M059J (cell line): ENCODE measurements around the gene PLA2G2A. TPM values are rescaled to one million over a fixed set of nuclear protein-coding genes. Genes with fewer than 3 reads are reported as not detected.
A peak's percentile ranks its signal among the peaks of the same experiment; 100 is the strongest.
"Not testable (repeated sequence)": the region's sequence is repeated elsewhere in the genome, so short reads cannot be mapped to it uniquely, and the experiment has no call there.

ENCODE experiments used
- DNase-seq: peaks from one replicate; pipeline ENCODE4 v3.0.0-alpha.2; 2012; ENCODE audit warnings: low read depth
- total RNA-seq: library from RNA; depleted of rRNA; stranded (reverse); fragments of >200 nt; shearing (Covaris generic); gene quantifications from 2 replicates; pipeline ENCODE4 v1.2.3, GENCODE V29; 2014; rRNA removed

Gene PLA2G2A, protein sequence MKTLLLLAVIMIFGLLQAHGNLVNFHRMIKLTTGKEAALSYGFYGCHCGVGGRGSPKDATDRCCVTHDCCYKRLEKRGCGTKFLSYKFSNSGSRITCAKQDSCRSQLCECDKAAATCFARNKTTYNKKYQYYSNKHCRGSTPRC
- total RNA-seq, result not detected in 2 replicates

DNA sequence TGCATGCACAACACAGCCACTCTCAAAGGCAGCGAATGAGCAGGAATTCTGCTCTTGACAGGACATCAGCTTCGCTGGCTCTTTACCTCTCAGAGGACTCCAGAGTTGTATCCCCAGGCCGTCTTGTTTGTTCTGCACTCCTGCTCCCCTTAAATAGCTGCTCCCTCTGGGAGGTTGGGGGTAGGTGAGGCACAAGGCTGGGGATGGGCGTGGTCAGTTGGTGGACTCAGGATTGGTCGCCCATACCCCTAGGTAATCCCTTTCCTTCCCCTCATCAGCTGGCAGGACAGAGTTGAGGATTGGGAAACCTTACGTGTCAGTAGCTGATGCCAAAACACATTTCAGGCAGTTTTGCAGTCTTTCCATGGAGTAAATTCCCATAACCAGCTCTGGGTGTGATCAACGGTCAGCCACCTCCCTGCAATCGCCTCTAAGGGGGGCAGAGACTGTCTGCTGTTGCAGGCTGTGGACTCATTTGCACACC lies at the start of gene PLA2G2A:
Gene PLA2G2A (minus strand): TSS at position 125 of the 484 bp plus-strand sequence. CDS start 845 bp downstream, outside the sequence.
- DNase-seq, result no peak

DNA sequence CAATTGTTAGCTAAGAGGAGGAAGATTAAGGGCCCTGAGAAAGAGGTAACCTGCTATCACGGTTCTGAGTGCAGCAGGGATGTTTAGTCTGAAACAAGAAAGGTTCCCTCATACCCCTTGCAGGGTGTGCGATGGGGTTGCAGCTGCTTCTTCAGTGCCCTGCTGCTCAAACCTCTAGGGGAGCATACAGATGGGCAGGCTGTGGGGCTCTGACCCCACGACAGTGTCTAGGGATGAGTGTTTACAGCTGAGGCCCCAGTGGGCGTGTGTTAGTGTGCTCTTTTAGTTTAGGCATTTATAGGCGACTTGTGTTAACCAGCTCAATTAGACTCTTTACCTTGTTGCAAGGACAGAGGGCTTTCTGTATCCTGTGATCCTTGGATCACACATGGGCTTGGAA lies 49.3 kb upstream of the PLA2G2A start:
- no peak for DNase-seq

DNA sequence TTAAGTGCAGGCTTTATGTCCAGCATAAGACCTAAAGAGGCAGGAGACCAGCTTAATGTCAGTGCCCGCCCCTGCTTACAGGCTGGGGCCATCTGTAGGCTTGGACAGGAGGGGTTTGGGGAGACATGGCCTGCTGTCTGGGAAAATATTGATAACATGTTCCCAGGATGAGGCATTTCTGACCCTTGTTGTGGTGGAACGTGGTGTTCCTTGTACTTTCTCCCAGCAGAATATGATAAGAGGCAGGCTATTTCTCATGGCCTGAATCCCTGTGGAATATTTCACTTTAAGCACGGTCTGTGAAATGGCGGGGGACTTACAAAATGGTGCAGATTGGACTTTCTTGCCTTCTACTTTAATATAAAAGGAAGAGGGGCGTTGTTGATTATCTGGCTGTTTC lies 48.7 kb upstream of the PLA2G2A start:
- DNase-seq, result no peak

DNA sequence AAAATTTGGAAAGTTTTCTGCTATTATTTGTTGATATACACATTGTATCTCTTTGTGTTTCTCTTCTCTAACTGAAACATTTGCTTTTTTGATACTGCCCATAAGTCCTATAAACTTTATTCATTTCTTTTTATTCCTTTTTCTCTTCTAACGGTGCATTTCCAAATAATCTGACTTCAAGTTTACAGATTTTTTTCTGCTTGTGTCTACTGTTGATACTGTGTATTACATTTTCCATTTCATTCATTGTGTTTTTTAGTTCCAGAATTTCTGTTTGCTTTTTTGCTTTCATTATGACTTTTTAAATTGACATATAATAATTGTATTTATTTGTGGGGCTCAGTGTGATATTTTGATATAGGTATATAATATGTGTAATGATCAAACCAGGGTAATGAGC lies 38.3 kb upstream of the PLA2G2A start:
- DNase-seq, result no peak

DNA sequence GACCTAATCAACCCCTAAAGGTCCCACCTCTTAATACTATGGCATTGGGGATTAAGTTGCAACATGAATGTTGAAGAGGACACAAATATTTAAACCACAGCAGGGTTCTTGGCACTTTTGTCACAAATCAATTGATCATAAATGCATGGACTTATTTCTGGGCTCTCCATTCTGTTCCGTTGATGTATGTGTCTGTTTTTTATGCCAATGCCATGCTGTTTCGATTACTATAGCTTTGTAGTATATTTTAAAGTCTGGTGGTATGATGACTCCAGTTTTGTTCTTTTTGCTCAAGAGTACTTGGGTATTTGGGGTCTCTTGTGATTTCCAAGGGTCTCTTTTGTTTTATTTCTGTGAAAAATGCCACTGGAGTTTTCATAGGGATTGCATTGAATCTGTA lies 34.7 kb upstream of the PLA2G2A start:
- no peak for DNase-seq

DNA sequence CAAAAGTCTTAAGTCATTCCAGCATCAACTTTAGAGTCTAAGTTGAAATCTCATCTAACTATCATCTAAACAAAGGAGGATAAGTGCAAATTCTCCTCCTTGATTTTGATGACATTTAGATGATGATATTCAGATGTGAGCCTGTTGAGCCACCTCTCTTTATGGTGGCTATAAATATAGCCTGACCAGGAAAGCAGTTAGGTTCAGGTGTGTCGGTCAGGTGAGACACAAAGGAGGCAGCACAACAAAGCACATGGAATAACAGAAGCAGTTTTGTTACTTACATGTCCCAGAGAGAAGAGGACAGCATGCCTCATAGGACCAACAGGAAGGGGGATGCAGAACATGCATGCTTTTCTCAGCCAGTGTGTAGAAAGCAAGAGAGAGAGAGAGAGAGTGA lies 30.6 kb upstream of the PLA2G2A start:
- no peak for DNase-seq

DNA sequence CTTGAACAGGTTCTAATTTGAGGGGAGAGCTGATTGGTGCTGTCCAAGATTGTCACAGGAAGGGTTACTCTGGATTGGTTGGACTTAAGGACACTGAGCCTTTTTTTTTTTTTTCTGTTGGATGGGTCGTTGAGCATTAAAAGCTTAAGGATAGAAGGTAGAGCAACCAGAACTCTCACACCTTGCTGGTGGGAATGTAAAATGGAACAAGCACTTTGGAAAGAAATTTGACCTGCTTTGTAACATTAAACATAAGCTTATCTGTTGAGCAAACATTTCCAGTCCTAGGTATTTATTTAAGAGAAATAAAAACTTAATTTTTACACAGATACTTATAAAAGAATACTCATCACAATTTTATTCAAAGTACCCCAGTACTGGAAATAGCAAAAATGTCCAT lies 29.8 kb upstream of the PLA2G2A start:
- no peak for DNase-seq

DNA sequence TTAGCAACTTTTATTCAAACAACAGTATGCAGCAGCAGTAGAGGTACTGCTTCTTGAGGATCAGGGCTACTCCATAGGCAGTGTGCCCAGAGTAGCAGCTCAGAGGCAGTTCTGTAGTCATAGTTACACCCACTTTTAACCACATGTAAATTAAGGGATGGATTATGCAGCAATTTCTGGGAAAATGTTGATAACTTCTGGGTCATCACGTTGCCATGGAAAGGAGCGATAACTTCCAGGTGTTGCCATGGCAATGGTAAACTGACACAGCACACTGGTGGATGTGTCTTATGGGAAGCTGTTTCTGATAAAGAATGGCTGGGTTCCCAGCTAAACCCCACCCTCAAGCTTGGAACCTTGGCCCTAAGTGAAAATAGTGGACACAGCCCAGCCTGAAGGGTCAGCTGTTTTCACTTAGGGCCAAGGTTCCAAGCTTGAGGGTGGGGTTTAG lies 29.0 kb upstream of the PLA2G2A start:
- peak; percentile 43 for DNase-seq

DNA sequence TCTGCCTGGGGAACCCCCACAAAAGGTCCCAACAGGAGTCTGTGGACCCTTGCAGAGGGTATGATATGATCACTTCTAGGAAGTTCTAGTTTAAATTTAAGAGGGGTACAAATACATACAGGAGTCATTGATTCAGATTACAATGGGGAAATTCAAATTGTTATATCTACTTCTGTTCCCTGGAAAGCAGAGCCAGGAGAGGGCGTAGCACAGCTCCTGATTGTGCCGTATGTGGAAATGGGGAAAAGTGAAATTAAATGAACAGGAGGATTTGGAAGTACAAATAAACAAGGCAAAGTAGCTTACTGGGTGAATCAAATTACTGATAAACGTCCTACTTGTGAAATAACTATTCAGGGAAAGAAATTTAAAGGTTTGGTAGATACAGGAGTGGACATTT lies 19.4 kb upstream of the PLA2G2A start:
- not testable (repeated sequence) for DNase-seq

DNA sequence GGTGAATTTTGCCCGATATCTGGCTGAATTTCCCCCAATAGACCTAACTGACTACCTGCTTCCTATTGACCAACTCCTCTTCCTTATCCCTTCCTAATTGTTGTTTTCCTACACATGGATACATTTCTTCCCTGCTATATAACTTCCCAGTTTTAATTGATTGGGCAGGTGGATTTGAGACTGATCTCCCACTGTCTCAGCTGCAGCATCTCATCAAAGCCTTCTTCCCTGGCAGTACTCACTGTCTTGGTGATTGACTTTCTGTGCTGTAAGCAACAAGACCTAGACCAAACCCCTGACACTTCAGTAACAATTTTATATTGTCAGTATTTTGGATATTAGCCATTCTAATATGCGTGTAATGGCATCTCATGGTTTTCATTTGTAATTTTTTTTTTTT lies 11.3 kb upstream of the PLA2G2A start:
- no peak for DNase-seq

DNA sequence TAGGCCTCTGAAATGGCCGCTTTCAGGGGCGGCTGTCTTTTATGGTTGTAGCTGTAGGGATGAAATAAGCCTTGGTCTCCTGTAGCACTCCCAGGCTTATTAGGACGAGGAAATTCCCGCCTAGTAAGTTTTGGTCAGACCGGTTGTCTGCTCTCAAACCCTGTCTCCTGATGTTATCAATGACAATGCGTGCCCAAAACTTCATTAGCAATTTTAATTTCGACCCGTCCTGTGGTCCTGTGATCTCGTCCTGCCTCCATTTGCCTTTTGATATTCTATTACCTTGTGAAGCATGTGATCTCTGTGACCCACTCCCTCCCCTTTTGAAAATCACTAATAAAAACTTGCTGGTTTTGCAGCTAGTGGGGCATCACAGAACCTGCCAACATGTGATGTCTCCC lies 10.8 kb upstream of the PLA2G2A start:
- DNase-seq, result not testable (repeated sequence)

DNA sequence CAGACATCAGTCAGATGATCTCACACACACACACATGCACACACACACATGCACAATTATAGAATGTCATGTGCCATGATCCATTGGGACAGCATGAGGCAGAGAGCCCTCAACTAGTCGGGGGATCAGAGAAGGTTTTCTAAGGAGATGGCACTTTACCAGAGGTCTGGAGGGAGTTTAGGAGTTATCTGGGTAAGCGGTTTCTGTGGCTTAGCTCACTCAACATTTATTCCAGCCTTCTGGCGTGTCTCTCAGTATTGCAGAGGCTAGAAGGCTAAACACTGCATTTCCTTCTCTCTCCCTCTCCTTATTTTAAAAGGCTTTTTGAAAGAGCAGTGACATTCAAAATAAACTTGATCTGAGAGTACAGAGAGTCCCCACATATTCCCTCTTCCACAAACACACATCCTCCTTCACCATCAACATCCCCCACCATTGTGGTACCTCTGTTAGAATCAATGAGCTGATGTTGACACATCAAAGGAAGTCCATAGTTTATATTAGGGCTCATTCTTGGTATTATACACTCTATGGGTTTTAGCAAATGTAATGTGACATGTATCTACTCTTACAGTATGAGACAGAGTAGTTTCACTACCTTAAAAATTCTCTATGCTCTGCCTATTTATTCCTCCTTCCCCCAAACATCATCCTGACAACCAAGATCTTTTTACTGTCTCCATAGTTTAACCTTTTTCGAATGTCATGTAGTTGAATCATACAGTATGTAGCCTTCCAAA lies 9.0 kb upstream of the PLA2G2A start:
- DNase-seq, result no peak

DNA sequence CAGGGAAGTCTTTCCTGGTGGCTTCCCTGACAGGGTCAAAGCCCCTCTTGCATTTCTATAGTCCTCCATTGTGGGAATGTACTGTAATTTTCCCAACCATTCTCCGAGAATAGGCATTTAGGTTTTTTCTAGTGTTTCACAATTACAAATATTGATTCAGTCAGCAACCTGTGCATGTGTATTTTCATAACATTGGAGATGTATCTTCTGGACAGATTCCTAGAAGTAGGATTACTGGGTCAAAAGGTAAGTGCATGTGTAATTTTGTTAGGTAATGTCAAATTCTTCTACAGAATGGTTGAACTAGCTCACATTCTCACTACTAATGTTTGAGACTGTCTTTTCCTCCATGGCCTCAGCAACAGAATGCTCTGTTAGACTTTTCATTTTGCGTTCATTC lies 8.3 kb upstream of the PLA2G2A start:
- no peak for DNase-seq

DNA sequence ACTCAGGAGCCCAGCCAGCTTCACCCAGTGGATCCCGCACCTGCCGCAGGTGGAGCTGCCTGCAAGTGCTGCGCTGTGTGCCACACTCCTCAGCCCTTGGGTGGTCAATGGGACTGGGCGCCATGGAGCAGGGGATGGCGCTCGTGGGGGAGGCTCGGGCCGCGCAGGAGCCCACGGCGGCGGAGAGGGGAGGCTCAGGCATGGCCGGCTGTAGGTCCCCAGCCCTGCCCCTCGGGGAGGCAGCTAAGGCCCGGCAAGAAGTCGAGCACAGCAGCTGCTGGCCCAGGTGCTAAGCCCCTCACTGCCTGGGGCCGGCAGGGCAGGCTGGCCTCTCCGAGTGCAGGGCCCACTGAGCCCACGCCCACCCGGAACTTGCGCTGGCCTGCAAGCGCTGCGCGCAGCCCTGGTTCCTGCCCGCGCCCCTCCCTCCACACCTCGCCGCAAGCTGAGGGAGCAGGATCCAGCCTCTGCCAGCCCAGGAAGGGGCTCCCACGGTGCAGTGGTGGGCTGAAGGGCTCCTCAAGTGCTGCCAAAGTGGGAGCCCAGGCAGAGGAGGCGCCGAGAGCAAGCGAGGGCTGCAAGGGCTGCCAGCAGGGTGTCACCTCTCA lies 5.1 kb upstream of the PLA2G2A start:
- not testable (repeated sequence) for DNase-seq

DNA sequence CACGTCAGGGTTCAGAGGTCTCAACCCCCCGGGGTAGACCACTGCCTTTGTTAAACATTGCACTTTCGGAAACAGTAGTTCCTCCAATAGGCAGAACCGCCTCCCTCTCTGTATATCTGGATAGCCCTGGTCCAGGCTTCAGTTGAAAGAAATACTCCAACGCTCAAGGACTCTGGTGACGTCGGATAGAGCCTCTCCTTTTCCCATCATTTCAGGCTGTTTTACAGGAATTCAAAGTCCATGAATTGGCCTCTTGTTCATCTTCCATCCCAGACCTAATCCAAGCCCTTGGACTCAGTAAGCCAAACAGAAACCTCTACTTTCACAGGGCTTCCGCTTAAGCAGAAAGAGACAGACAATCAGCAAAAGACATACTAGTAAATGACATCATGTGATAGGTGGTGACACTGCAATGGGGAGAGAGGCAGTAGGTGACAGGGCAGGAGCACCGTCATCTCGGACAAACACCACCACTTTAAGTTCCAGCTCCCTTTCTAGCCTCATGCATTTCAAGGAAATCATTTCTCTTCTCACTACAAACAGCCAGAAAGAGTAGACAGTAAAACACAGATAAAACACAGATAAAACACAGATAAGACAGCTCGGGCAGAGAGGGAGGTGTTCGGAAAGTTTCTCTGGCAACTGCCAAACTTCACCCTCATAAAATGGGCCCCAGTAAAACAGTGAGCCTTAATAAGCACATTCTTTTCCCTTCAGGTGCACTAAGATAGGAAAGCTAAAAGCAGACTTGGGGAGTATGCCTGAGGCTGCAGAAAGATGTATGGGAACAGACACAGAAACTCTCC lies 2.3 kb upstream of the PLA2G2A start:
- no peak for DNase-seq

DNA sequence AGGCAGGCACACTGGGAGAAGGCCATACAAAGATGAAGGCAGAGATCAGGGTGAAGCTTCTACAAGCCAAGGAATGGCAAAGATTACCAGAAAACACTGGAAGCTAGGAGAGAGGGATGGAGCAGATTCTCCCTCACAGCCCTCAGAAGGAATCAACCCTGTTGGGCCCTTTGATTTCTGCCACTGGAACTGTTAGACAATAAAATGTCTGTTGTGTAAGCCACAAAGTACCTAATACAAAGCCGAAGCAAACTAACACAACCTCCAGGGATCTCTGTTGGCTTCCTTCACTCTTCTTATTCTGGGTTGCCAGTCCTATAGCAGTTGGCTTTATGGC lies 1.7 kb upstream of the PLA2G2A start:
- no peak for DNase-seq

DNA sequence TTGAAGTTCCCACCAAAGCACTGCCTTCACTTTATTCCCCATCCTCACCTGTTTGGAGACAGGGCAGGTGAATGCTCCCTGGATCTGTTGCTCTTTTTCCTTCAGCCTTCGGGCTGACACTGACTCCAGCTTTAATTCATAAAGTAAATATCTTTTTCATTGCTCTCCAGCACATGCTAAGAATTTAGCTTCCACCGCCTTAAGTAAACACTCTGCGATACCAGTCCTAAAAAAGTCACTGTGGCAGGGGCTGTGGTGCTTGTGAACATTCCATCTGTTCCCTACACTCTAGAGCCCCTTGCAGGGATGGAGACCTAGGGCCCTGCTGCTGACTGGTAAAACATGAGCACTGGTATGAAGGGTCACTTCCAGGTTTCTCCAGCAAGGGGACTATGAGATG lies 896 bp upstream of the PLA2G2A start:
- no peak for DNase-seq

DNA sequence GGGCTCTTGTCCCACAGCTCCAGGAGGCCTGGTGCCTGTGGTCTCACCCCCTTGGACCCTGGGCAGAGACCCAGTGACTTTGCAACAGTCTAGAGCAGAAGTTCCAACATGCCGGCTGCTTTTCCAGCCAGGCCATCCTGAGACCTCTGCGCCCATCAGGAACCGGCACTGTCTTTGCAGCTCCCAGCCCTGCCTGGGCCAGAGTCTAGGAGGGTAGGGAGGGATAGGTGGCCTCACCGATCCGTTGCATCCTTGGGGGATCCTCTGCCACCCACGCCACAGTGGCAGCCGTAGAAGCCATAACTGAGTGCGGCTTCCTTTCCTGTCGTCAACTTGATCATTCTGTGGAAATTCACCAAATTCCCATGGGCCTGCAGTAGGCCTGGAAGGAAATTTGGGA lies 1.3 kb downstream of the PLA2G2A start:
- DNase-seq, result no peak

DNA sequence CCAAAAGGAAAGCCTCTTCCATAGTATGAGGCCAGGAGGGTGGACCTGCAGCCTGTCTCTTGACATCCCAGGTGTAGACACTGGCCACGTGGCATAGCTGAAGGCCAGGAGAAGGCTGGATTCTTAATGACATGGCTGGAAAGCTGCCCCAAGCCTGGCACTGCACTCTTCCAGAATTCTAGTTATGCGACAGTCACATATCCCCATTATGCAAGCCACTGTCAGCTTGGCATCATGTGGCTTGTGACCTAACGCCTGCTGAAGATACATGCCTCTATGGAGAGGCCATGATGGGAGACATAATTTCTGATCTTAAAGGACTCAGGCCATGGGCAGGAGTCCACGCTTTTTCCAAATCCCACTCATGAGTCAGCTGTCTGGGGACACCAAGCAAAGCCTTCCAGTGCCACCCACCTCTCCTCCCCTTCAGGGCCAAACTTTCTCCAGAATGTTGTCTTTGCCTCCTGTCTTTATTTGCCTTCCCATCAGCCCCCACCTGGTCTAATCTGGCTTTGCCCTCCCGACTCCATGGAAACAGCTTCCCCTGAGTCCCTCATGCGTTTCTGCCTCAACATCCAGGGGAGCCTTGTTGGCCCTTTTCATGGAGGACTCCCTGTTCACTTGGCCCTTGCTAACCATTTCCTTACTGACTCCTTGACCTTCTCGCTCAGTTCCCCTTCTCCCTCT lies 3.0 kb downstream of the PLA2G2A start:
- no peak for DNase-seq

DNA sequence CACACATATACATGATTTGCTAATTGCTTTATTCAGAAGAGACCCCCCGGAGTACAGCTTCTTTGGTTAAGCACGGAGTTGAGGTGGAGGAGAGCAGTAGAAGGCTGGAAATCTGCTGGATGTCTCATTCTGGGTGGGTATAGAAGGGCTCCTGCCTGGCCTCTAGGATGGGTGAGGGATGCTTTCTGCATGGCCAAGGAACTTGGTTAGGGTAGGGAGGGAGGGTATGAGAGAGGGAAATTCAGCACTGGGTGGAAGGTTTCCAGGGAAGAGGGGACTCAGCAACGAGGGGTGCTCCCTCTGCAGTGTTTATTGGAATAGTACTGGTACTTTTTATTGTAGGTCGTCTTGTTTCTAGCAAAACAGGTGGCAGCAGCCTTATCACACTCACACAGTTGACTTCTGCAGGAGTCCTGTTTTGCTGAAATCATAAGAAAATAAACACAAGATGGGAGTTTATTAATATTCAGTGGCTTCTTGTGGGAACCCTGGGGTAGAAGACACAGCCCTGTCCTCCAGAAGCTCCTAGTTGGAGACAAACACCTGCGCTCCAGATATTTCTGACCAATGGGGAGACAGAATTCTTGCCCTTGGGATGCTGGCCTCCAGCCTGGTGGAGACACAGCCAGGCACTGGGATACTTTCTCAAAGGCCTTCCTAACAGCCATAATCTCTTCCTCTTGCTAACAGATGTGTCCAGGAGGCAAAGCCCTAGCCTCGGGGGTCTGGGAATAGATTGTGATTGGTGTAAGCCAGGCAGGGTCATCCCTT lies 3.8 kb downstream of the PLA2G2A start:
- DNase-seq, result no peak

DNA sequence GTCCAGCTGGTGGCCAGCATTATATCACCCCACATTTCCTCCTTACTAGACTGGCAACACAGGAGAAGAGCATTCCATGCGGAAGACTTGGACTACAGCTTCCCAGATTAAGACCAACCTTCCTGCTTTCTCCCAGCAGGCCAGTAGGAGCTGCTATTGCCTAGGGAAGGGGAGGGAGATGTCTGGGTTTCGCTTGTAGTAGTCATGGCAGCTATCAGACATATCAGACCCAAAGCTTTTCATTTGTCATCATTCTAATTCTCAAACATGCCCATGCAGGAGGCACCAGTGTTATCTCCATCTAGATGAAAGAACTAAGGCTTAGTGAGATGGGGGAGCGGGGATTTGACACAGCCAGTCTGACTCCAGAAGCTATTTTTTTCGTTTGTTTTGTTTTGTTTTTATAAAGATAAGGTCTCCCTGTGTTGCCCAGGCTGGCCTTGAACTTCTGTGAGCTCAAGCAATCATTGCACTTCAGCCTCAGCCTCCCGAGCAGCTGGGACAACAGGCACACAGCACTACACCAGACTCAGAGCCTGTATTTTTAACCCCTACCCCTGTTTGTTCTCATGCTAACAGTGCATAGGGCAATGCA lies 4.5 kb downstream of the PLA2G2A start:
- peak; percentile 79 for DNase-seq
